Spleen (tissue), 11 donors: ENCODE results near the gene TFF1. TPM values are rescaled to one million over a fixed set of nuclear protein-coding genes. Genes with fewer than 3 reads are reported as not detected.

Experiments used
- DNase-seq: peaks from one replicate; pipeline ENCODE4 v3.0.0-alpha.2; 2020
- H3K27ac ChIP-seq, 8 donors: fragments of 200-600 bp; sonication (generic) in 7 of 8; 1 replicate in 4 of 8; 2 replicates in 4 of 8; pipeline versions ENCODE4 v1.5.0 to v1.8.0; 2016 to 2021; ENCODE audit warnings: inconsistent platforms in 4 of 8, mild to moderate bottlenecking in 4 of 8, moderate library complexity in 1 of 8
- H3K27me3 ChIP-seq, 7 donors: fragments of 200-600 bp; sonication (generic) in 6 of 7; replicated peaks in 1 of 7; 1 replicate in 4 of 7; 2 replicates in 3 of 7; pipeline versions ENCODE4 v1.5.0 to v1.8.0; 2016 to 2021; ENCODE audit warnings: inconsistent platforms in 3 of 7, mild to moderate bottlenecking in 1 of 7
- H3K36me3 ChIP-seq, 6 donors: fragments of 200-600 bp; sonication (generic) in 5 of 6; 1 replicate in 4 of 6; 2 replicates in 2 of 6; pipeline versions ENCODE4 v1.5.0 to v1.8.0; 2016 to 2021; ENCODE audit warnings: inconsistent platforms in 2 of 6
- H3K4me1 ChIP-seq, 6 donors: fragments of 200-600 bp; sonication (generic) in 5 of 6; 1 replicate in 3 of 6; 2 replicates in 3 of 6; pipeline versions ENCODE4 v1.5.0 to v1.8.0; 2016 to 2021; ENCODE audit warnings: inconsistent platforms in 3 of 6
- H3K4me3 ChIP-seq, 8 donors: fragments of 200-600 bp; sonication (generic) in 7 of 8; 1 replicate in 4 of 8; 2 replicates in 4 of 8; pipeline versions ENCODE4 v1.5.0 to v1.8.0; 2016 to 2021; ENCODE audit warnings: inconsistent platforms in 4 of 8, mild to moderate bottlenecking in 4 of 8, moderate library complexity in 2 of 8
- H3K9me3 ChIP-seq, 8 donors: fragments of 200-600 bp; sonication (generic) in 7 of 8; 1 replicate in 4 of 8; 2 replicates in 4 of 8; pipeline versions ENCODE4 v1.5.0 to v1.8.0; 2016 to 2021; ENCODE audit warnings: inconsistent platforms in 4 of 8
- POLR2A ChIP-seq, 3 donors: fragments of 450-650 bp; IDR thresholded peaks; one replicate each; pipeline ENCODE4 v1.5.1; 2017; ENCODE audit warnings: antibody characterized with exemption in 3 of 3, mild to moderate bottlenecking in 1 of 3
- POLR2AphosphoS5 ChIP-seq, 3 donors: sonication (generic); formaldehyde crosslinking; IDR thresholded peaks; one replicate each; pipeline ENCODE4 v1.5.1; 2017; ENCODE audit warnings: antibody characterized with exemption in 3 of 3
- WGBS, 5 donors: extraction: QIAGEN DNeasy Blood & Tissue Kit in 3 of 5; methylation state at CpG; one replicate each; pipeline versions ENCODE4 v1.1.5 to v1.1.7; 2013 to 2018; 5-methylcytosine and 5-hydroxymethylcytosine counted together
- intact Hi-C: fragments of 100-400 bp; cut with DNase I; formaldehyde crosslinking; loops from one replicate; pipeline ENCODE4 v1.15.0; 2023; ENCODE audit warnings: low total_unique reads
- polyA plus RNA-seq, 3 donors: library from polyadenylated mRNA; stranded (reverse); fragments of 200-250 nt; gene quantifications; one replicate each; pipeline ENCODE4 v1.2.1, GENCODE V29; 2013
- total RNA-seq, 7 donors: library from RNA; depleted of rRNA in 3 of 7; stranded (reverse); fragments of >200 nt in 3 of 7; fragmentation: NEBNext Ultra II Directional in 4 of 7; extraction: Animal tissue kit (Norgen Biotek cat#: 25700) in 4 of 7; gene quantifications; one replicate each; pipeline versions ENCODE4 v1.1.0 to v1.2.1, GENCODE V29; 2016 to 2021
- TF ChIP-seq, protein P1 (sequence below), 11 experiments: fragments of 200-600 bp in 7 of 11; fragments of 450-650 bp in 4 of 11; sonication (generic) in 4 of 11; IDR thresholded peaks in 8 of 11; conservative IDR thresholded peaks in 3 of 11; 1 replicate in 7 of 11; 2 replicates in 4 of 11; pipeline versions ENCODE4 v1.4.0 to v1.8.0; 2016 to 2021; ENCODE audit warnings: antibody characterized with exemption in 11 of 11, inconsistent platforms in 4 of 11, mild to moderate bottlenecking in 1 of 11
- donor health status: healthy with polysubstance abuse.
- donor health status: DM: no; HTN: no; CAD: no; lungs with moderate emphysema.
- donor health status: DM: no; HTN: no; CAD: no.
- donor health status: Bipolar disorder and iron deficiency.
- donor health status: healthy.
- donor health status: DM: no; HTN: no; CAD: no.
- donor health status: DM: yes; HTN: yes; CAD: no.

The TFF1 gene
- total and polyA plus RNA-seq, 10 donors, result not detected

DNA sequence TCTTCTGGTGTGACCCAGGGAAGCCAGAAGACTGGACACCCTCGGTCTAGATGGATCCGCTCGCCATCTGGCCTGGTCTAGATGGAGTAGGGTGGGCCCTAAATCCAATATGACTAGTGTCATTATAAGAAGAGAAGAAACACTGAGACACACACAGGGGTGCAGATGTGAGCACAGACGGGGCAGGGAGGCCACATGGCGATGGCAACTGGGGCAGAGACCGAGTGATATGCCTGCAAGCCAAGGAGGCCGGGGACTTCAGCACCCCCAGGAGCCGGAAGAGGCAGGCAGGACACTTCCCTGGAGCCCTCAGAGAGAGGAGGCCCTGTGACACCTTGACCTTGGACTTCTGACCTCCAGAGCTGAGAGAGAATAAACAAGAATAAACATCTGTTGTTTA, 45.5 kb downstream of the TFF1 start:
- H3K36me3 ChIP-seq, result no peaks in the 10 kb centered on the region
- H3K4me1 ChIP-seq, result peaks cover 10 to 37% (median 23%) of the 10 kb centered on the region in 6 donors
- no peak for DNase-seq
- H3K9me3 ChIP-seq, result peaks cover 0 to 4% (median 0%) of the 10 kb centered on the region in 8 donors
- no peak overlapping the region for H3K27ac ChIP-seq
- intact Hi-C loops, result no loop called here
- H3K4me3 ChIP-seq, result no peak overlapping the region
- WGBS, 5 donors, result 89 to 97% (median 95%) methylated on average over 8 of the region's 8 CpGs
- TF ChIP-seq, protein P1, sequence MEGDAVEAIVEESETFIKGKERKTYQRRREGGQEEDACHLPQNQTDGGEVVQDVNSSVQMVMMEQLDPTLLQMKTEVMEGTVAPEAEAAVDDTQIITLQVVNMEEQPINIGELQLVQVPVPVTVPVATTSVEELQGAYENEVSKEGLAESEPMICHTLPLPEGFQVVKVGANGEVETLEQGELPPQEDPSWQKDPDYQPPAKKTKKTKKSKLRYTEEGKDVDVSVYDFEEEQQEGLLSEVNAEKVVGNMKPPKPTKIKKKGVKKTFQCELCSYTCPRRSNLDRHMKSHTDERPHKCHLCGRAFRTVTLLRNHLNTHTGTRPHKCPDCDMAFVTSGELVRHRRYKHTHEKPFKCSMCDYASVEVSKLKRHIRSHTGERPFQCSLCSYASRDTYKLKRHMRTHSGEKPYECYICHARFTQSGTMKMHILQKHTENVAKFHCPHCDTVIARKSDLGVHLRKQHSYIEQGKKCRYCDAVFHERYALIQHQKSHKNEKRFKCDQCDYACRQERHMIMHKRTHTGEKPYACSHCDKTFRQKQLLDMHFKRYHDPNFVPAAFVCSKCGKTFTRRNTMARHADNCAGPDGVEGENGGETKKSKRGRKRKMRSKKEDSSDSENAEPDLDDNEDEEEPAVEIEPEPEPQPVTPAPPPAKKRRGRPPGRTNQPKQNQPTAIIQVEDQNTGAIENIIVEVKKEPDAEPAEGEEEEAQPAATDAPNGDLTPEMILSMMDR (IDR thresholded peaks at IDR 0.05 in 8 of 11, conservative IDR thresholded peaks at IDR 0.05 in 3 of 11), result no peak
- no peak for TF ChIP-seq POLR2A (IDR thresholded peaks at IDR 0.05)
- TF ChIP-seq POLR2AphosphoS5 (IDR thresholded peaks at IDR 0.05), result no peak
- H3K27me3 ChIP-seq, result peaks cover 0 to 14% (median 0%) of the 10 kb centered on the region in 7 donors

DNA sequence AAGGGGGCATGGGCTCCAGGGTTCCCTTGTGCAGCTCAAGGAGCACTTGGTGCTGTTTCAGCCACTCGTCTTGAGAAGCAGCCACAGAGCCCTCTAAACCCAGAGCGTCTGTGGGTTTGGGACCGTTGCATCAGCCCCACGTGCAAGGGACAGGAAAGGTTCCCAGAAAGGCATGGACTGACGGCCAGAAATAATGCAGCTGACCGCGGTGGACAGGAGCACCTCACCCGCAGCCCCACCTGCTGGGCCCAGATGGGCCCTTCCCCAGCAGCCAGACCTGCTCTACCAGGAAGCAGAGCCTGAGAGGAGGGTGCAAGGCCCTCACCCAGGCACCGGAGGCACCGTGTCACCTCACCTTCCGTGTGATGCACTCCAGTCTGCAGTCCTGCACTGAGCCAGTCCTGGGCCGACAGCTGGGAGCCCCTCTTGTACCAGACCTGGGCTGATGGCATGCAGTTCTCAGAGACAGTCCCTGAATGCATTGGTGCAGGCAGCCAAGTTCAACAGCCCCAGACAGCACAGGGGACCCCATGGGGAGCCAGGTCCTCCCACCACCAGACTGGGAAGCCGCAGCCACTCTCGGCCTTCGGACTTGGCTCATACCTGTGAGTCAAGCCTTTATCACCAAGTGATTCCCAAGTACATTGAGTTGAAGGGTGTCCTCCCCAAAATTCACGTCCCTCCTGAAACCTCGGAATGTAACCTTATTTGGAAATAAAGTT, 46.3 kb downstream of the TFF1 start:
- intact Hi-C loops, result no loop called here
- TF ChIP-seq POLR2A (IDR thresholded peaks at IDR 0.05) (no peak), POLR2AphosphoS5 (IDR thresholded peaks at IDR 0.05) (no peak)
- TF ChIP-seq, protein P1 (IDR thresholded peaks at IDR 0.05 in 8 of 11, conservative IDR thresholded peaks at IDR 0.05 in 3 of 11), result no peak
- Histone ChIP-seq H3K36me3 (no peaks in the 10 kb centered on the region), H3K4me3 (peak overlapping the region in 1 of 8 donors; percentile 39), H3K4me1 (peaks cover 10 to 37% (median 24%) of the 10 kb centered on the region in 6 donors), H3K27me3 (peaks cover 0 to 14% (median 0%) of the 10 kb centered on the region in 7 donors), H3K27ac (peak overlapping the region in 6 of 8 donors; percentile 31 to 75 (median 60)), H3K9me3 (no peaks in the 10 kb centered on the region)
- 47 to 67% (median 53%) methylated on average over 9 to 17 of the region's 17 CpGs for WGBS, 5 donors
- DNase-seq, result peak; percentile 80

DNA sequence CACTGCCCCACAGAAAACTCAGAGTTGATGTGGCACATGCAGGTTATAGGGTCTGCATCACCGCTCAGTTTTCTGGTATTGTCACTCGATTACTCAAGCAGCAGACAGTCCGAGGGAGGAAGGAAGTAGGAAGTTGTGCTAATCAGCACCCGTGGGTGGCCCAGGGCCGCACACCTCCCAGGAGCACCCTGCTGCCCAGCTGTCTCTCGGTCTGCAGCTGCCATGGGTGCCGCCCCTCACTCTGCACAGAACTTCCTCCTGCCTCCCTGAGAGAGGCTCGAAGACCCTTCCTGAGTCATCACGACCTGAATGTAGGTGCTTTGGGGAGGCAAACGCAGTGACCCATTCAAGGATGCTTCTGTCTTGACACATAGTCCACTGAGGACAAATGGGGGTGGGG, 47.0 kb downstream of the TFF1 start:
- H3K27me3 ChIP-seq, result peaks cover 0 to 14% (median 0%) of the 10 kb centered on the region in 7 donors
- TF ChIP-seq POLR2AphosphoS5 (IDR thresholded peaks at IDR 0.05), result peak; percentile 75 to 79 (median 76)
- no peak for TF ChIP-seq POLR2A (IDR thresholded peaks at IDR 0.05)
- H3K4me1 ChIP-seq, result peaks cover 10 to 40% (median 26%) of the 10 kb centered on the region in 6 donors
- 2 to 17% (median 13%) methylated on average over 7 to 10 of the region's 10 CpGs for WGBS, 5 donors
- H3K9me3 ChIP-seq, result no peaks in the 10 kb centered on the region
- H3K36me3 ChIP-seq, result no peaks in the 10 kb centered on the region
- H3K27ac ChIP-seq, result peak overlapping the region in 7 of 8 donors; percentile 17 to 75 (median 47)
- intact Hi-C loops, result no loop called here
- H3K4me3 ChIP-seq, result peak overlapping the region in 2 of 8 donors; percentile 6 to 39
- peak; percentile 89 for DNase-seq

DNA sequence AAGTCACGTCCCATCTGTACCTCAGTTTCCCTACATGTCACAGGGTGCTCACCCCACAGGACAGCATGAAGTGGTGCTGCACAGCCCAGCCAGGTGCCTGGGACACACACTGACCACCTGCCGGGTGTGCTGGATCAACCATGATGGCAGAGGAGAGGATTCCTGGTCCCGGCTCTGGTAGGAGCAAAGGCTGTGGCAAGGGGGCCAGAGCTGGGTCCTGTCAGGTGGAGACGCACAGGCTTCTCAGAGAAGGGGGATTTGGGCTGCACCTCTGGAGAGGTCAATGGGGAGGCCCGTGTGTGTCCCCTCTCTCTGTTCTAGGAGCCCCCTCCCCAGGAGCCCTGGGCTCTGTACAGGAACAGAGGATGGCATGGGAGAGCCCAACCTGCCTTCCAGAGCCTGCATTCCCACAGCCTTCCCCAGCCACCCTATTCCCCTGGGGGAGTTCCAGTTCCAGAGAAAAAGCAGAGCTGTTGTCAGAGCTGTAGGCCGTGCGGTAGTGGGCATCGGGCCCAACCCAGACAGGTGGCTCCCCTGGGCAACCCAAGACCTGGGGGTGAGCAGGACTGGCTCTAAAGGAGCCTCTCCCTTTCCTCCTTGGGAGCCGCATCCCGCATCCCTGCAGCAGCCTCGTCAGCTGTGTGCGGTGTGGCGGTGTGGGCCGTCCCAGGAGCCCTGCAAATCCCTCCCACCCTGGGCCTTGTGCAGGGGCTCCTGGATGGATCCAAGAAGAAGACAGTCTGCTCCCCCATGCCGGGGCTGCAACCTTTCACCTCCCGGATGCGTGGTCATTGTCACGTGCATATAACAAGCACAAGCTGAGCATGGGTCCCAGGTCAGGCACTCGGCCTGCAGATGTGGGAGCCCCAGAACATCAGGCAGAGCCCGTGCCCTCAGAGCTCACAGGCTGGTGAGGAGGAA, 48.2 kb downstream of the TFF1 start:
- DNase-seq, result peak; percentile 71
- intact Hi-C loops, result no loop called here
- H3K4me1 ChIP-seq, result peaks cover 10 to 53% (median 31%) of the 10 kb centered on the region in 6 donors
- H3K36me3 ChIP-seq, result no peaks in the 10 kb centered on the region
- H3K27ac ChIP-seq, result peak overlapping the region in 3 of 8 donors; percentile 72 to 75 (median 72)
- no peak overlapping the region for H3K4me3 ChIP-seq
- TF ChIP-seq, protein P1 (IDR thresholded peaks at IDR 0.05 in 8 of 11, conservative IDR thresholded peaks at IDR 0.05 in 3 of 11), result no peak
- TF ChIP-seq POLR2A (IDR thresholded peaks at IDR 0.05) (no peak), POLR2AphosphoS5 (IDR thresholded peaks at IDR 0.05) (no peak)
- 85 to 89% (median 86%) methylated on average over 13 to 20 of the region's 20 CpGs for WGBS, 5 donors
- H3K9me3 ChIP-seq, result no peaks in the 10 kb centered on the region
- H3K27me3 ChIP-seq, result peaks cover 0 to 14% (median 0%) of the 10 kb centered on the region in 7 donors
